ENCODE data around the gene AKT1S1.

The AKT1S1 gene

DNA sequence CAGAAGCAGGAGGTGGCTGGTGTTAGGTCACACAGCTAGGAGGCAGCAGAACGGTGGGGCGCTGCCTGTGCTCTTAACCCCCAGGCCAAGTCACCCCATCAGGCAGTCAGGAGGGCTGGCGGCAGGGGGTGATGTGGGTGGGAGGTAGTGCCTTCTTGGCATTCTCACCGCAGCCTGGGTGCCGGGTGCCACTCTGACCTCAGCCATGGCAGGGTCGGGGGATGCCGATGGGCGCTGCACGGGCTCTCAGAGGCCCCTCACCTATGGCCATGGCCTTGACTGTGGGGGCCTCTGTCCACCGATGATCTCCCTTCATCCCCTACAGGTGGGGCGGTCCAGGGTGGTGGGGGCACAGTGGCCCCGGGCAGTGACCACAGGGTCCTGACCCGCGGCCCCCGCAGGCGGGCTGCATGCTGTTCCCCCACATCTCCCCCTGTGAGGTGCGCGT, 20.6 kb downstream of the AKT1S1 start:
- DNase-seq (ENCODE audit: insufficient read length, low spot score) (no peak), FAIRE-seq (no peak)
- TF ChIP-seq POLR2AphosphoS5 (IDR thresholded peaks at IDR 0.05; ENCODE audit: low read depth, low read length) (no peak), SPI1 (IDR thresholded peaks at IDR 0.05; ENCODE audit: low read depth, low read length) (no peak), POLR2A (IDR thresholded peaks at IDR 0.05; ENCODE audit: low read depth, low read length) (no peak), TAF1 (IDR thresholded peaks at IDR 0.05; ENCODE audit: low read depth, low read length) (no peak), POU2F2 (IDR thresholded peaks at IDR 0.05; ENCODE audit: low read depth, low read length) (no peak), PAX5 (IDR thresholded peaks at IDR 0.05; ENCODE audit: insufficient read depth, low read length, severe bottlenecking) (no peak)

DNA sequence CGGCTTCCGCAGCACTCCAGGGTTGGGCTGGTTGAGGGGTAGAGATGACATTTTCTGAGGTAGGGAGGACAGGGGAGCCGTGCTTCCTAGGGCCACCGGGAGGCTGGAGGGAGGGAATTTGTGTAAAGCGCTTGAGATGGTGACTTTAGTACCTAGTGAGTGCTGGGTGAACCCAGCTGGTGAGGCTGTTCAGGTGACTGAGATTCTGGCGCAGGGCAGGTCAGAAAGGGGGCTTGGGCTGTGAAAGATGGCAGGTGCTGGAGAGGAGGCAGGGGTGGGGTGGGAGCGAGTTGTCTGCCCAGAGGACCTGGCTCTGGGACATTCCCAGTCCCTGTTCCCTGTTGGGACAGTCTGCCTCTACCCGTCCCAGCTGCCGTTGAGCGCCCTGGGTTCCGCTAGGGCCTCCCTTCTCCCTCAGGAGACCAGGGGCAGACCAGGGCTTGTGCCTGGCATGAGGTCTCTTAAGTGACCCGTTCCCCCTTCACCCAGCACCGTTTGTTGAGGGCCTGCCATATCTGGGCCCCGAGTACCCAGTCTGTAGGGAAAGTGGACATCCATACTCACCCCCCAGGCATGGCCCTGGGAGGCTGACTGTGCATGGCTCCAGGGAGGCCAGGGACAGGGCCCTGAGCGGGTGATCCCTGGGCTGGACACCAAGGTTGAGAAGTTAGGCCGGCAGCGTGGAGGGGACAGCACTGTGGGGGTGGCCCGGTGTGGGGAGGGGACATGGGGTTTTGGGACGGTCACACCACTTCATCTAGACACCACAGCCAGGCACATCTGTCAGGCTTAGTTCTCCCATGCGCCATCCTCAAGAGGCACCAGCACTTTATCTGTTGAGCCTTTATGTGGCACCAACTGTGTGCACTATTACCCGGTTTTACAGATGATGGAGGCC, 21.2 kb downstream of the AKT1S1 start:
- FAIRE-seq = no peak
- TF ChIP-seq TAF1 (IDR thresholded peaks at IDR 0.05; ENCODE audit: low read depth, low read length) (no peak), POLR2A (IDR thresholded peaks at IDR 0.05; ENCODE audit: low read depth, low read length) (peak; percentile 20; the same call in 1 of the 2 replicates), SPI1 (IDR thresholded peaks at IDR 0.05; ENCODE audit: low read depth, low read length) (no peak), POLR2AphosphoS5 (IDR thresholded peaks at IDR 0.05; ENCODE audit: low read depth, low read length) (peak; percentile 46), POU2F2 (IDR thresholded peaks at IDR 0.05; ENCODE audit: low read depth, low read length) (no peak; the same call in 1 of the 2 replicates), PAX5 (IDR thresholded peaks at IDR 0.05; ENCODE audit: insufficient read depth, low read length, severe bottlenecking) (no peak)
- no peak for DNase-seq (ENCODE audit: insufficient read length, low spot score)

DNA sequence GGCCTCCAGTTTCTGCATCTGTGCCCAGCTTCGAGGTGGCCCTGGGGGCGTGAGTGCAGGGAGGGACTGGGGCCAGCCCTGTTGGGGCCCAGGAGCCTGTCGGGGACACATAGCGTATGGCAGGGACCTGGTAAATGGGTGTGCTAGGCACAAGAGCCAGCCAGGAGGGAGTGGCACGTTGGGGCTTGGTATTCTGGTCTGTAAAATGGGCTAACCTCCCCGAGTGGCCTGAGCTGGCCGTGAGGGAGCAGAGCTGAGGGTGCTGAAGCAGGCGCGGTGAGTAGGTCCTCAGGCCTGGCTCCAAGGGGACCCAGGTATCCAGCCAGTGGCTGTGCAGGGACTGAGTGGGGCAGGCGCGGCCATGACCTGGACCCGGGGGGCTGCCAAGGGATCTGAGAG, 21.9 kb downstream of the AKT1S1 start:
- no peak for FAIRE-seq
- DNase-seq (ENCODE audit: insufficient read length, low spot score) = no peak
- TF ChIP-seq POLR2AphosphoS5 (IDR thresholded peaks at IDR 0.05; ENCODE audit: low read depth, low read length) = no peak
- no peak for TF ChIP-seq POU2F2 (IDR thresholded peaks at IDR 0.05; ENCODE audit: low read depth, low read length)
- no peak for TF ChIP-seq TAF1 (IDR thresholded peaks at IDR 0.05; ENCODE audit: low read depth, low read length)
- TF ChIP-seq PAX5 (IDR thresholded peaks at IDR 0.05; ENCODE audit: insufficient read depth, low read length, severe bottlenecking) = no peak
- no peak for TF ChIP-seq POLR2A (IDR thresholded peaks at IDR 0.05; ENCODE audit: low read depth, low read length)
- no peak for TF ChIP-seq SPI1 (IDR thresholded peaks at IDR 0.05; ENCODE audit: low read depth, low read length)

DNA sequence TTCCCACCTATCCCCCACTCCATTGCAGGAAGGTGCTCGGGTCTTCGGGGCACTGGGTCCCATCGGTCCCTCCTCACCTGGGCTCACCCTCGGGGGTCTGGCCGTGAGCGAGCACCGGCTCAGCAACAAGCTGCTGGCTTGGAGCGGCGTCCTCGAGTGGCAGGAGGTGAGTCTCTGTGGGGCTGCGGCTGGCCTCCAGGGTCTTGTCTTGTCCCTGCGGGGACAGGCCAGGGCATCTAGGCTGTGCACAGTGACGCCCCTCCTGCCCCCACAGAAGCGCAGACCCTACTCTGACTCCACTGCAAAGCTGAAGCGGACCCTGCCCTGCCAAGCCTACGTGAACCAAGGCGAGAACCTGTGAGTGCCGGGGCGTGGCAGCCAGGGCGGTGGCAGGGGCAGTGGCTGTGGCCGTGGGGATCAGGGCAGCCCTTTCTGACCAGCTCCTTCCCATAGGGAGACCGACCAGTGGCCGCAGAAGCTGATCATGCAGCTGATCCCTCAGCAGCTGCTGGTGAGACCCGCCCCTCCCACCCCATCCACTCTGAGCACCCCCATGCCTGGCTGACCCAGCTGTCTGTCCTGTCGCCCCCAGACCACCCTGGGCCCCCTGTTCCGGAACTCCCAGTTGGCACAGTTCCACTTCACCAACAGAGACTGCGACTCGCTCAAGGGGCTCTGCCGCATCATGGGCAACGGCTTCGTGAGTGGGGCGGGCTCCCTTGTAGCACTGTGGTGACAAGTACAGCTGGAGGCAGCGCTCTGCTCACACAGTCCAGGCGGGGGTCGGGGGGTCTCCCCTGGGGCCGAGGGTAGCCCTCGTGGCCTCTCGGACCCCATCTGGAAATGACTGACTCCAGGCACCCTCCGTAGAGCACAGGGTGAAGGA, 22.5 kb downstream of the AKT1S1 start:
- DNase-seq (ENCODE audit: insufficient read length, low spot score) = no peak
- TF ChIP-seq SPI1 (IDR thresholded peaks at IDR 0.05; ENCODE audit: low read depth, low read length) = no peak
- TF ChIP-seq PAX5 (IDR thresholded peaks at IDR 0.05; ENCODE audit: insufficient read depth, low read length, severe bottlenecking) = no peak
- no peak for TF ChIP-seq TAF1 (IDR thresholded peaks at IDR 0.05; ENCODE audit: low read depth, low read length)
- TF ChIP-seq POU2F2 (IDR thresholded peaks at IDR 0.05; ENCODE audit: low read depth, low read length) = no peak
- TF ChIP-seq POLR2A (IDR thresholded peaks at IDR 0.05; ENCODE audit: low read depth, low read length) = no peak
- TF ChIP-seq POLR2AphosphoS5 (IDR thresholded peaks at IDR 0.05; ENCODE audit: low read depth, low read length) = no peak
- FAIRE-seq = no peak

DNA sequence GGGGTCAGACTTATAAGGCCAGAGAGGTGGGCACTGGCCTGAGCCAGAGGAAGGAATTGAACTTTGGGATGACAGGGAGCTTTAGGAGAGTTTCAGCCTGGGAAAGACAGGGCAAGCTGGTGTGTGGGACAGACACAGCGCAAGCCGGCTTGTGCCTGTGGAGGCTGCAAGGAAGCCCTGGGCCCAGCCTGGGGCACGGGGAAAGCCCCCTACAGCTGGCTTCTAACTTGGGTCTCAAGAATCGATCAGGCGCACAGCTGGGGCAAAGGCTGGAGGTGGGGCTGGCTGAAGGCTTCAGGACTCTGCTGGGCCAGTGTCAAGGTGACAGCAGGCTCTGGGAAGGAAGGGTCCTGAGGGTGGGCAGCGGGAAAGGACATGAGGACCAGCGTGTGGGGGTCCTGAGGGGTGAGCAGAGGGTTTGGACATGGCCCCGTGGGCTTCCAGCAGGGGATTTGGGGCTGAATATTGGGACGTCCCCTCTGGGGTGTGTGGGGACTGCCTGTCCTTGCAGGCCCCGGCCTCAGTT, 23.2 kb downstream of the AKT1S1 start:
- no peak for FAIRE-seq
- TF ChIP-seq POLR2AphosphoS5 (IDR thresholded peaks at IDR 0.05; ENCODE audit: low read depth, low read length) = no peak
- TF ChIP-seq POU2F2 (IDR thresholded peaks at IDR 0.05; ENCODE audit: low read depth, low read length) = no peak
- no peak for TF ChIP-seq POLR2A (IDR thresholded peaks at IDR 0.05; ENCODE audit: low read depth, low read length)
- TF ChIP-seq PAX5 (IDR thresholded peaks at IDR 0.05; ENCODE audit: insufficient read depth, low read length, severe bottlenecking) = no peak
- TF ChIP-seq TAF1 (IDR thresholded peaks at IDR 0.05; ENCODE audit: low read depth, low read length) = no peak
- DNase-seq (ENCODE audit: insufficient read length, low spot score) = no peak

DNA sequence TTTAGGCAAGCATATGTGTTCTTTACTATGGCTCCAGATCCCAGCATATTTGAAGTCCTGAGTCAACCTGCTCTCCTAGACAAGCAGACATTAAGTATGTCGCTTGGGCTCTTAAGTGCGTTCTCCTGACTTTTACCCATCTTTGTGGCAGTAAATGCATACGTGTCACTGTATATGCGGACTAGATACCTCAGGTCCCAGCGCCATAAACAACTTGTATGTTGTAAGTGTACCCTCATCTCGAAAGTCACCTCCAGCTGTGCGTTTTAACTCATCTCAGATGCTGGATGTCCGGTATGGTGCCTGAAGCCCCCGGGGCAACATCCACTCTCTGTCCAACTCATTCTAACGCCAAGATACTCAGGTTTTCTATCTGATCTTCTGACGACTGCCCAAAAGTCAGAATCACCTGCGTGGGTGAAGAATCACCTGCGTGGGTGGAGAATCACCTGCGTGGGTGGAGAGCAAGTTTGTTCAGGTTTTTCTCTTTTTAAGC, 24.5 kb downstream of the AKT1S1 start:
- DNase-seq (ENCODE audit: insufficient read length, low spot score) (no peak), FAIRE-seq (peak; percentile 9)
- TF ChIP-seq POU2F2 (IDR thresholded peaks at IDR 0.05; ENCODE audit: low read depth, low read length) (no peak), TAF1 (IDR thresholded peaks at IDR 0.05; ENCODE audit: low read depth, low read length) (no peak), POLR2A (IDR thresholded peaks at IDR 0.05; ENCODE audit: low read depth, low read length) (no peak), PAX5 (IDR thresholded peaks at IDR 0.05; ENCODE audit: insufficient read depth, low read length, severe bottlenecking) (no peak), POLR2AphosphoS5 (IDR thresholded peaks at IDR 0.05; ENCODE audit: low read depth, low read length) (no peak), SPI1 (IDR thresholded peaks at IDR 0.05; ENCODE audit: low read depth, low read length) (no peak)

DNA sequence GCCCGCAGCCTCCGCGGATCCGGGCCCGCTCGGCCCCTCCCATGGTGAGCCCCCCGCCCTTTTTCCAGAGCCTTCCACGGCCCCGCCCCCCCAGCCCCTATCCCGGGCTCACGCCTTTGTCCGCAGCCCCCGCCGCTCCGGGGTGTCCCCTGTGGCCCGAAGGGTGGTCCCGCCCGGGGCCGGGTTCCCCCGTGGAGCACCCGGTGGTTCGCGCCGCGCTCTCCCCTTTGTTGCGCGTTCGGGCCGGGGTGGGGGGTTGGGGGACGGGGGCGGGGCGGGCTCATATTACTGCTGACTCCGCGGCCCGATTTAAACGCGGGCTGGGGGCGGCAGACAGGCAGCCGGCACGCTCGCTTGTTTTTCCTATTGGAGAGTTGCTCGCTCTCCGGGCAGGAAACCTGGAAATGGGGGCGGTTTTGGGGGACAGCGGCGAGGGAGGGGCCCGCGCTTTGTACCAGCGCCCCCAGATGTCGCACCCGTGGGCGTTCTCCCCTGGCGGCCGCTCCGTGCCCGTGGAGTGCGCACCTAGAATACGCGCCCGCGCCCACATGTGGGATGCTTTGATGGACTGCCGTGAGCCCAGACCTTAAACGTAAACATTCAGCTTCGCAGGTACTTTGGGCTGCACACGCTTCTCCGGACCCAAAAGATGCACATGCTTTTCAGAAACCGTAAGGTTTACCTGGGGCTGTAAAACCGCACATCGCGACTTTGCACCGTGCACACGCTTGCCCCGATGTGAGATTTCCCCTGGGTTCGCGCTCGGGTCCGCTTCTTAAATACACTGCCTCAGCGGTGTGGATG, 25.5 kb downstream of the AKT1S1 start:
- DNase-seq (ENCODE audit: insufficient read length, low spot score) (no peak), FAIRE-seq (no peak)
- TF ChIP-seq POLR2A (IDR thresholded peaks at IDR 0.05; ENCODE audit: low read depth, low read length) = no peak
- no peak for TF ChIP-seq TAF1 (IDR thresholded peaks at IDR 0.05; ENCODE audit: low read depth, low read length)
- no peak for TF ChIP-seq SPI1 (IDR thresholded peaks at IDR 0.05; ENCODE audit: low read depth, low read length)
- TF ChIP-seq POLR2AphosphoS5 (IDR thresholded peaks at IDR 0.05; ENCODE audit: low read depth, low read length) = no peak
- no peak for TF ChIP-seq PAX5 (IDR thresholded peaks at IDR 0.05; ENCODE audit: insufficient read depth, low read length, severe bottlenecking)
- TF ChIP-seq POU2F2 (IDR thresholded peaks at IDR 0.05; ENCODE audit: low read depth, low read length) = no peak

Measured in GM12891 (cell line).